Endothelial cell of umbilical vein (primary cell): ENCODE data around the gene SLC39A5.

Source experiments
- CTCF ChIP-seq, 2 donors: IDR thresholded peaks; 1 replicate in 1 of 2; 2 replicates in 1 of 2; pipeline ENCODE4 v1.5.1; 2011; ENCODE audit warnings: low read length in 2 of 2, mild to moderate bottlenecking in 2 of 2, moderate library complexity in 2 of 2, control low read depth in 1 of 2, inconsistent platforms in 1 of 2, low read depth in 1 of 2; ENCODE audit not compliant: insufficient read depth in 1 of 2; ENCODE audit errors: extremely low read depth in 1 of 2
- EZH2 ChIP-seq: IDR thresholded peaks from 2 replicates; pipeline ENCODE4 v1.6.1; 2012; ENCODE audit warnings: borderline replicate concordance, low read depth, mild to moderate bottlenecking, moderate library complexity, low read length, inconsistent platforms; ENCODE audit not compliant: severe bottlenecking
- FOS ChIP-seq: IDR thresholded peaks from 2 replicates; pipeline ENCODE4 v1.6.1; 2011; ENCODE audit warnings: mild to moderate bottlenecking, low read length, moderate library complexity, borderline replicate concordance; ENCODE audit not compliant: insufficient read depth
- GATA2 ChIP-seq: IDR thresholded peaks from 2 replicates; pipeline ENCODE4 v1.7.0; 2011; ENCODE audit warnings: low read depth, mild to moderate bottlenecking, moderate library complexity, mixed read lengths, low read length; ENCODE audit not compliant: insufficient read length, insufficient read depth
- JUN ChIP-seq: IDR thresholded peaks from 2 replicates; pipeline ENCODE4 v1.6.1; 2011; ENCODE audit warnings: borderline replicate concordance, low read depth; ENCODE audit not compliant: insufficient read length, insufficient read depth
- MAX ChIP-seq: IDR thresholded peaks from 2 replicates; pipeline ENCODE4 v1.6.1; 2011; ENCODE audit not compliant: insufficient read depth, insufficient read length
- MYC ChIP-seq: IDR thresholded peaks from one replicate; pipeline ENCODE4 v1.6.1; 2011; ENCODE audit warnings: mild to moderate bottlenecking, low read depth, low read length
- POLR2A ChIP-seq: IDR thresholded peaks from 2 replicates; pipeline ENCODE4 v1.6.1; 2012; ENCODE audit warnings: low read depth, mild to moderate bottlenecking, control low read depth, low read length
- POLR2AphosphoS5 ChIP-seq: IDR thresholded peaks from 2 replicates; pipeline ENCODE4 v1.6.1; 2012; ENCODE audit warnings: low read depth, mild to moderate bottlenecking, control low read depth, low read length, moderate library complexity; ENCODE audit not compliant: insufficient read depth

- no peak for TF ChIP-seq CTCF (IDR thresholded peaks at IDR 0.05; ENCODE audit: extremely low read depth in 1 of 2, insufficient read depth in 1 of 2, low read depth in 1 of 2, low read length in 2 of 2)
- TF ChIP-seq POLR2A, result no peak
- TF ChIP-seq EZH2, result no peak
- TF ChIP-seq POLR2AphosphoS5, result no peak
- no peak for TF ChIP-seq FOS
- TF ChIP-seq MYC, result no peak
- TF ChIP-seq JUN, result no peak
- no peak for TF ChIP-seq MAX
- TF ChIP-seq GATA2, result no peak
Observed at GRCh38 chr12:56213878-56214277, 16.0 kb upstream of the SLC39A5 start.
